PC-9 (cell line): ENCODE data around the gene ZNF236. TPM values are rescaled to one million over a fixed set of nuclear protein-coding genes. Genes with fewer than 3 reads are reported as not detected.

Source experiments
- BruUV-seq: library from RNA; stranded (reverse); fragments of 400-500 nt; replicated peaks from 2 replicates; lab custom pipeline; 2021; lab: Mats Ljungman, UMichigan
- CTCF ChIA-PET: fragments of 300-600 bp; sonication (Branson Sonifier 250); formaldehyde crosslinking; loops from one replicate; lab custom pipeline; 2022; ENCODE audit warnings: antibody characterized with exemption; lab: Charles Lee
- POLR2A ChIA-PET: fragments of 300-600 bp; sonication (Branson Sonifier 250); formaldehyde crosslinking; loops from one replicate; lab custom pipeline; 2022; ENCODE audit warnings: antibody characterized with exemption; ENCODE audit not compliant: unreplicated experiment; lab: Charles Lee
- DNase-seq, 2 experiments: peaks; one replicate each; pipeline versions ENCODE4 v3.0.0 to v3.0.0-alpha.2; 2015 to 2022; ENCODE audit warnings: mixed read lengths in 1 of 2
- H2AFZ ChIP-seq: fragments of 200-600 bp; sonication (generic); 2 replicates; pipeline ENCODE4 v1.8.1; 2017; ENCODE audit warnings: antibody characterized with exemption
- H3F3A ChIP-seq: fragments of 200-600 bp; sonication (generic); 2 replicates; pipeline ENCODE4 v1.8.1; 2017; ENCODE audit warnings: antibody characterized with exemption, mild to moderate bottlenecking, low read depth; ENCODE audit not compliant: insufficient read depth
- H3K27ac ChIP-seq: fragments of 200-600 bp; sonication (generic); 2 replicates; pipeline ENCODE4 v1.6.1; 2016; ENCODE audit warnings: mixed run types
- H3K27me3 ChIP-seq: fragments of 200-600 bp; sonication (generic); 2 replicates; pipeline ENCODE4 v1.6.1; 2016; ENCODE audit warnings: low read depth, mixed run types; ENCODE audit not compliant: insufficient read depth
- H3K36me3 ChIP-seq: fragments of 200-600 bp; sonication (generic); 2 replicates; pipeline ENCODE4 v1.6.1; 2016; ENCODE audit warnings: low read depth, mixed run types
- H3K4me1 ChIP-seq: fragments of 200-600 bp; sonication (generic); replicated peaks from 2 replicates; pipeline ENCODE4 v1.6.1; 2016; ENCODE audit warnings: mixed run types; ENCODE audit not compliant: insufficient read depth
- H3K4me2 ChIP-seq: fragments of 200-600 bp; sonication (generic); 2 replicates; pipeline ENCODE4 v1.6.1; 2017; ENCODE audit warnings: mixed run types
- H3K4me3 ChIP-seq: fragments of 200-600 bp; sonication (generic); 2 replicates; pipeline ENCODE4 v1.6.1; 2016; ENCODE audit warnings: mixed run types
- H3K79me2 ChIP-seq: fragments of 200-600 bp; sonication (generic); 2 replicates; pipeline ENCODE4 v1.6.1; 2017; ENCODE audit warnings: low read depth, mixed run types
- H3K9me2 ChIP-seq: fragments of 200-600 bp; sonication (generic); 2 replicates; pipeline ENCODE4 v1.8.1; 2017; ENCODE audit warnings: mild to moderate bottlenecking; ENCODE audit not compliant: insufficient read depth
- H3K9me3 ChIP-seq: fragments of 200-600 bp; sonication (generic); 2 replicates; pipeline ENCODE4 v1.8.1; 2016; ENCODE audit warnings: low read depth; ENCODE audit not compliant: insufficient read depth
- H4K20me1 ChIP-seq: fragments of 200-600 bp; sonication (generic); 2 replicates; pipeline ENCODE4 v1.8.1; 2017; ENCODE audit not compliant: insufficient read depth
- CTCF ChIP-seq: fragments of 200-600 bp; sonication (generic); conservative IDR thresholded peaks from 2 replicates; pipeline ENCODE4 v1.6.1; 2017; ENCODE audit warnings: mixed run types, antibody characterized with exemption, mild to moderate bottlenecking, moderate library complexity
- EZH2 ChIP-seq: fragments of 200-600 bp; sonication (generic); IDR thresholded peaks from 2 replicates; pipeline ENCODE4 v1.8.0; 2017; ENCODE audit warnings: antibody characterized with exemption, low read depth
- intact Hi-C: fragments of 100-400 bp; cut with micrococcal nuclease; formaldehyde crosslinking; loops from one replicate; pipeline ENCODE4 v1.10.0; 2022; ENCODE audit not compliant: unreplicated experiment
- total RNA-seq: library from RNA; stranded (reverse); gene quantifications from 2 replicates; pipeline ENCODE4 v1.2.3, GENCODE V29; 2021

Gene ZNF236
- total RNA-seq, 1 experiment from 2014 or later = 10.8 TPM

DNA sequence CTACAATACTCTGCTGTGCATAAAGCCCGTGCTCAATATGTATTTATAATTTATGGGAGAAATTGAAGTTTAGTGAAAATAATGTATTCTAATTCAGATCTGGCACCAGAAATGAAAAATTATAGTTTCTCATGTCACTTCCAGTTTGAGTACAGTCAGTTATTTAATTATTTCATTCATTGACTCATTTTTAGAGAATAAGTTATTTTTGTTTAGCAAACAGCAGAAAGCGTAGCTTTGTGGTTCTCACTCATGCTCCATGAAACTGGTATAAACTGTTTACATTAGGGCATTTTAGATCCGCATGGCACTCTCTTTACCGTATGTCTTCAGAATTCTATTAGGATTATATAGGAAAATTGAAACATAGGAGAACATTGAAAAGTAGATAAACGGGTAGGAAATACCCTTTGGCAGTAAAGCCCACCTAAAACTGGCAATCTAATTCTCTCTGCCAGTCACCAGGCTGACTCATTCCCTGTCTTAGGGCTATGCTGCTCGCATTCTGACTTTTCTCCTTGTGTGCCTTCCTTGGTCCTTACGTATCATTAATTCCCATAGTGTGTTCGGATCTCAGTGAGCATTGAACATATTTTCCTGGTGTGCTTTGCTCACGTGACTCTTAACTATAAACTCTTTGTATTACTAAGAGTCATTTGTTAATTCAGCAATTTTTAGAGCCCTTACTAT lies 106.0 kb downstream of the ZNF236 start:
- no peak overlapping the region for H3K27ac ChIP-seq
- H3K36me3 ChIP-seq = no peaks in the 10 kb centered on the region
- H3K4me2 ChIP-seq = no peak overlapping the region
- H2AFZ ChIP-seq = no peak overlapping the region
- no peak for DNase-seq
- TF ChIP-seq CTCF = no peak
- TF ChIP-seq EZH2 = no peak
- BruUV-seq = no TSS peak
- no peaks in the 10 kb centered on the region for H3K9me2 ChIP-seq
- no peaks in the 10 kb centered on the region for H3K9me3 ChIP-seq
- H3K27me3 ChIP-seq = no peaks in the 10 kb centered on the region
- H3K79me2 ChIP-seq = no peaks in the 10 kb centered on the region
- H3F3A ChIP-seq = no peaks in the 10 kb centered on the region
- no peaks in the 10 kb centered on the region for H3K4me1 ChIP-seq
- intact Hi-C loops = no loop called here
- no peak overlapping the region for H3K4me3 ChIP-seq
- ChIA-PET CTCF (no interaction called here), POLR2A (no interaction called here)
- H4K20me1 ChIP-seq = no peaks in the 10 kb centered on the region

- Histone ChIP-seq H3K36me3 (no peaks in the 10 kb centered on the region), H4K20me1 (no peaks in the 10 kb centered on the region), H3K79me2 (no peaks in the 10 kb centered on the region), H3K27me3 (no peaks in the 10 kb centered on the region), H3K9me2 (no peaks in the 10 kb centered on the region), H3K4me1 (no peaks in the 10 kb centered on the region), H3K27ac (no peak overlapping the region), H3K4me3 (no peak overlapping the region), H3K4me2 (no peak overlapping the region), H2AFZ (no peak overlapping the region), H3F3A (no peaks in the 10 kb centered on the region), H3K9me3 (no peaks in the 10 kb centered on the region)
- intact Hi-C loops = no loop called here
- DNase-seq = no peak
- ChIA-PET CTCF (no interaction called here), POLR2A (no interaction called here)
- TF ChIP-seq EZH2 = no peak
- no peak for TF ChIP-seq CTCF
- no TSS peak for BruUV-seq
Measured at GRCh38 chr18:76931171-76931570, 108.8 kb downstream of the ZNF236 start.

DNA sequence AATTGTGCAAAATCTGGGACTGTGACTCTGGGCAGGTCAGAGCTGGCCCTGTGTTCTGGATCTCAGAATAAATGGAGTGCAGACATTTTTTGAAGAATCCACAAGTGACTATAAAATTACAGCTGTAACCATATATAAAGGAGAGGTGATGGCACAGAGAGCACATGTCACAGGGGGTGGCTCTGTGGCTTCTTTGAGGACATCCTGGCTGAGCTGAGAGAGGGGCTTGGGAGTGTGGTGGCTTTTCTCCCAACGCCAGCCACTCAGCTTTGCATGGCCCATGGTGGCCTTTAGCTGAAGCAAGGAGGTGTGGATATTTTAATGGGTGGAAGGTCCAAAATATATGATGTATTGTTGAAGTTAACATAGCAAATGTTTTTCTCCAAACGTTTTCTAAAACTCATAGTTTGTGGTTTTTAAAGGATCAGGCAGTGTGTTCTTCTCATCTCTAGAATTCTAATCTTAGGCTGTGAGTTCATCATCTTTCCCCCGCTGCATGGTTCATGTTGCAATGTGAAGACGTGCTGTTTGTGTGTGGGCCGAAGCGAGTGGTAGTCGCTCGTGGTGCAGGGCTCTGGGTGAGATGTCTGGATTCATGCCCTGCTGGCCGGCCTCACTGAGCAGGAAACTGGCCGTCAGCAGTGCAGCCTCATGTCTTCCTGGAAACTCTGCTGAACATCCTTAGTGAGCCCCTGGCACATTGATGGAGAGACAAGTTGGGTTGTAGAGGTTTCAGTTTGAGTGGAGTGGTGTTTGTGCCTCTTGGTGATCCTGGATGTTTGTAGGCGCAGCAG lies 109.9 kb downstream of the ZNF236 start:
- Histone ChIP-seq H3K36me3 (no peaks in the 10 kb centered on the region), H3K9me3 (no peaks in the 10 kb centered on the region), H4K20me1 (no peaks in the 10 kb centered on the region), H3F3A (no peaks in the 10 kb centered on the region), H2AFZ (no peak overlapping the region), H3K9me2 (no peaks in the 10 kb centered on the region), H3K4me3 (no peak overlapping the region), H3K79me2 (no peaks in the 10 kb centered on the region), H3K27ac (no peak overlapping the region), H3K4me1 (no peaks in the 10 kb centered on the region), H3K4me2 (no peak overlapping the region), H3K27me3 (no peaks in the 10 kb centered on the region)
- TF ChIP-seq CTCF = no peak
- TF ChIP-seq EZH2 = no peak
- POLR2A ChIA-PET = no interaction called here
- no TSS peak for BruUV-seq
- DNase-seq = no peak
- intact Hi-C loops = no loop called here
- CTCF ChIA-PET = no interaction called here
